Ishikawa (cell line): ENCODE measurements around the gene DDRGK1.

Source experiments
- EP300 ChIP-seq: IDR thresholded peaks from 2 replicates; pipeline ENCODE4 v1.6.1; 2012; ENCODE audit warnings: borderline replicate concordance
- MAX ChIP-seq: IDR thresholded peaks from 2 replicates; pipeline ENCODE4 v1.6.1; 2012
- RAD21 ChIP-seq: IDR thresholded peaks from 2 replicates; pipeline ENCODE4 v1.6.1; 2012; ENCODE audit warnings: low read depth
- TAF1 ChIP-seq: IDR thresholded peaks from 2 replicates; pipeline ENCODE4 v1.6.1; 2012; ENCODE audit warnings: low read depth, mild to moderate bottlenecking
- TEAD4 ChIP-seq: IDR thresholded peaks from 2 replicates; pipeline ENCODE4 v1.6.1; 2012
- USF1 ChIP-seq: IDR thresholded peaks from 2 replicates; pipeline ENCODE4 v1.6.1; 2012
- YY1 ChIP-seq: IDR thresholded peaks from 2 replicates; pipeline ENCODE4 v1.6.1; 2012; ENCODE audit warnings: low read depth

- TF ChIP-seq YY1, result no peak
- no peak for TF ChIP-seq TAF1
- no peak for TF ChIP-seq RAD21
- TF ChIP-seq MAX, result no peak
- TF ChIP-seq EP300, result no peak
- TF ChIP-seq USF1, result no peak
- no peak for TF ChIP-seq TEAD4
Measured at GRCh38 chr20:3223994-3224680, 19.7 kb upstream of the DDRGK1 start.
